Measurements from ENCODE around the gene LGALS9C. TPM values are rescaled to one million over a fixed set of nuclear protein-coding genes. Genes with fewer than 3 reads are reported as not detected.
"Not testable (repeated sequence)": the region's sequence is repeated elsewhere in the genome, so short reads cannot be mapped to it uniquely, and the experiment has no call there.

The LGALS9C gene
- total RNA-seq, 2 donors from 2014 or later, result 24.5 to 60.9 TPM

DNA sequence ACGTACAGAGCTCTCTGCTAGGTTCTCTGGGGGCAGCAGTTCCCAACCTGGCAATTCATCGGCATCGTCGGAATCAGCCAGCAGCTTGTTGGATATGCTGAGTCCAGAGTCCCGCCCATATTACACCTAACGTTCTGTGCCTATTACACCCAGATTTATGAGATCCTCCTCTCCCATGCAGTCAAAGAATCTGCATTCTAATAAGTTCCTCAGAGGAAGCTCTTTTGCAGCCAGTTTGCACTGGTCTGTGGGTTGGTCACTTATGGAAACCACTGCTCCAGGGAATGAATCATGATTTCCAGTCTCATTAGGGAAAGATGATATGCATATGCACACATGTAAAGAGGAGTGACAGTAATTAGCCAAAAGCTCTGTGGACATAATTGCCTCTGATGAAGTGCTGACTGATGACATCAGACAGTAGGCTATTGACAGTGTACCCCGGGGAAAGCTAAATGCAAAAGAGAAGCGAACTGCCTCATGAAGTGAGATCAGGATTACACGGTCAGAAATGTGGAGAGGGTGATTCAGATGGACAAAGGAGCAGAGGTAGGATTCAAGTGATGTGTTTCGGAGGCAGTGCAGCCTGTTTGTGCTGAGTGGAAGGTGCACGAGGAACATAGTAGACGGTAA is 49.7 kb downstream of the LGALS9C start:
- H3K27ac ChIP-seq; H3K4me3 ChIP-seq; H3K27me3 ChIP-seq; H3K9me3 ChIP-seq; intact Hi-C loops (cut with DNase I); H3K4me1 ChIP-seq; DNase-seq; H3K9ac ChIP-seq (ENCODE audit: low read depth in 2 of 2, low read length in 2 of 2); H3K36me3 ChIP-seq: not testable (repeated sequence)

DNA sequence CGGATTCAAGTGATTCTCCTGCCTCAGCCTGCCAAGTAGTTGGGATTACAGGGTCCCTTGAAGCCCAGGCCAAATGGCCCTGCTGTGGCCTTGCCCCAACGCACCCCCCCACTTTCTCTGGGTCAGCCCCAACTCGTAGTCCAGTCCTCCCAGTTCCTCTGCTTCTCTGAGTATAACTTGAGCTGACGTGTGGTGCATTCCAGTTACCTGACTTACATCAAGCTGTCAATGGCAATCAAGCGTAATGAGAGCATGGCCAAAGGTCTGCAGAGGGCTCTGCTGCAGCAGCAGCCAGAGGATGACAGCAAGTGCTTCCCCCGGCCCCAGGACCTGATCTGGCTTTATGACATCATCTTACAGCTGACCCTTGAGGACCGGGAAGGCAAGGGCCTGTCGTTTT is 50.8 kb downstream of the LGALS9C start:
- H3K4me3 ChIP-seq; H3K36me3 ChIP-seq; intact Hi-C loops (cut with DNase I); H3K27ac ChIP-seq; H3K9ac ChIP-seq (ENCODE audit: low read depth in 2 of 2, low read length in 2 of 2); H3K4me1 ChIP-seq; H3K9me3 ChIP-seq; H3K27me3 ChIP-seq; DNase-seq: not testable (repeated sequence)

DNA sequence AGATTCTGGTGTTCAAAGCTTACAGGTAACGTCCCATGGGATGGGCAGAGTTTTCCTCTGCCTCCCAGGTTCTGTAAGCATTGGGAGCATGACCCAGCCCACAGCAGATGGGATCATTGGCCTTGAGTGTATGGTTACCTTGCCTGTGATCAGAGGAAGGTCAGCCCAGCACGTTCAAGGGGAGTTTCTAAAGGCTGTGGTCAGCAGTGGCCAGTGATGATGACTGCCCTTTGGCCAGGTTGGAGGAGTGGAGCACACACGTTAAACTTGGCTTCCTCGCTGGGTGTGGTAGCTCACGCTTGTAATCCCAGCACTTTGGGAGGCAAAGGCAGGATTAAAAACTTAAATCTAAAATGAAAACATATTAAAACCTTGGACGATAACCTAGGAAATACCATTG is 51.8 kb downstream of the LGALS9C start:
- H3K36me3 ChIP-seq; H3K27me3 ChIP-seq; H3K4me3 ChIP-seq; DNase-seq; H3K9me3 ChIP-seq; H3K27ac ChIP-seq; intact Hi-C loops (cut with DNase I); H3K9ac ChIP-seq (ENCODE audit: low read depth in 2 of 2, low read length in 2 of 2); H3K4me1 ChIP-seq: not testable (repeated sequence)

DNA sequence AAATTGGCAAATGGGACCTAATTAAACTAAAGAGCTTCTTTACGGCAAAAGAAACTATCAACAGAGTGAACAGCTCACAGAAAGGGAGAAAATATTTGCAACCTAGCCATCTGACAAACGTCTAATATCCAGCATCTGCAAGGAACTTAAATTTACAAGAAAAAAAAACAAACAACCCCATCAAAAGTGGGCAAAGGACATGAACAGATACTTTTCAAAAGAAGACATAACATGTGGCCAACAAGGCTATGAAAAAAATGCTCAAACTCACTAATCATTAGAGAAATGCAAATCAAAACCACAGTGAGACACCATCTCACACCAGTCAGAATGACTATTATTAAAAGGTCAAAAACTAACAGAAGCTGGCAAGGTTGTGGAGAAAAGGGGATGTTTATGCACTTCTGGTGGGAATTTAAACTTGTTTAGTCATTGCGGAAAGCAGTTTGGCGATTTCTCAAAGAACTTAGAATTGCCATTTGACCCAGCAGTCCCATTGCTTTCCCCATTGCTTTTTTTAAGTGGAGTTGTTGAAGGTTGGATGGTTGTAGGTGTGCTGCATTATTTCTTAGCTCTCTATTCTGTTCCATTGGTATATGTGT is 52.4 kb downstream of the LGALS9C start:
- DNase-seq; H3K27me3 ChIP-seq; H3K27ac ChIP-seq; H3K9me3 ChIP-seq; H3K36me3 ChIP-seq; H3K4me3 ChIP-seq; H3K4me1 ChIP-seq; H3K9ac ChIP-seq (ENCODE audit: low read depth in 2 of 2, low read length in 2 of 2); intact Hi-C loops (cut with DNase I): not testable (repeated sequence)

DNA sequence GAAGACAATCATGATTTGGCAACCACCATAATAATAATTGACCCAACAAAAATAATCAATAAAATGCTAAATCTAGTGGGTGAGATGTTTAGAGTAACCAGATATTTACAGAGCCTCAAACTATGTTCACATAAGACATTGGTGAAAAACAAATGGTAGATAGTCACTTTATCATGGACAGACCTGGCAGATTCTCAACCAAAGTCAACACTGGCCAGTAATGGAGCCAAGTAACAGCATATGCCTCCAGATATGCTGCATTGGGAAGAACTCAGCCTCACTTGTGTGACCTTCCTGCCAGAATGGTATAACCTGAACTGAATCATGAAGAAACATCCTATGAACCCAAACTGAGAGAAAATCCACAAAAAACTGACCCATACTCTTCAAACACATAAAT is 53.8 kb downstream of the LGALS9C start:
- H3K4me1 ChIP-seq; H3K9ac ChIP-seq (ENCODE audit: low read depth in 2 of 2, low read length in 2 of 2); H3K9me3 ChIP-seq; H3K27ac ChIP-seq; H3K36me3 ChIP-seq; DNase-seq; H3K4me3 ChIP-seq; H3K27me3 ChIP-seq; intact Hi-C loops (cut with DNase I): not testable (repeated sequence)

DNA sequence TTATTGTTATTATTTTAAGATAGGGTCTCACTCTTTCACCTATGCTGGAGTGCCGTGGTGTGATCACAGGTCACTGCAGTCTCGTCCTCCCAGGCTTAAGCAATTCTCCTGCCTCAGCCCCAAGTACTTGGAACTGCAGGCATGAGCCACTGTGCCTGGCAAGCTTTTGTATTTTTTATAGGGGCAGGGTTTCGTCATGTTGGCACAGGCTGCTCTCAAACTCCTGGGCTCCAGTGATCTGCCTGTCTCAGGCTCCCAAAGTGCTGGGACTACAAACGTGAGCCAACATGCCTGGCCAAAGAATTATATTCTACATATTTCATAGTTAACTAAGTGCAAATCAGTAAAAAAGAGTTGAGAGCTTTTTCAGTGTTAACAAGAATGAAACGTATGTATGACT is 65.6 kb downstream of the LGALS9C start:
- H3K4me1 ChIP-seq; DNase-seq; H3K36me3 ChIP-seq; H3K27me3 ChIP-seq; intact Hi-C loops (cut with DNase I); H3K4me3 ChIP-seq; H3K9ac ChIP-seq (ENCODE audit: low read depth in 2 of 2, low read length in 2 of 2); H3K9me3 ChIP-seq; H3K27ac ChIP-seq: not testable (repeated sequence)

DNA sequence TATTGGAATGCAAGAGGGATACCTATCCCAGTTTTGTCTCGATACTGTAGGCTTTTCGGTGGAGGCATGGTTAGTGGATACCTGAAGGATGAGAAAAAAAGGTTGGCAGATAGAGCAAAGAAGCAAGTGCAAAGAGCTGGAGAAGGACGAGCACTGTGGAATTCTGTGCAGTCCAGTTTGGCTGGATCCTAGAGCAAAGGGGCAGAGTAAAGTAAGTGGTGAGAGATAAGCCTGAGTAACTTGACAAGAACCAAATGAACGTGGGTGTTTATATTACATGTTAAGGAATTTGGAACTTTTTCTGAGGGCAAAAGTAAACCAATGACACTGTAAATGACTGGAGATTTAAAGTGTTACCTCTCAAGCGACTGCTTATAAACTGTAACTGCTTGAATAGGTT is 66.3 kb downstream of the LGALS9C start:
- H3K9me3 ChIP-seq; H3K4me3 ChIP-seq; intact Hi-C loops (cut with DNase I); H3K27ac ChIP-seq; H3K27me3 ChIP-seq; H3K36me3 ChIP-seq; H3K9ac ChIP-seq (ENCODE audit: low read depth in 2 of 2, low read length in 2 of 2); H3K4me1 ChIP-seq; DNase-seq: not testable (repeated sequence)

Other genes with a start within 250 kb of the LGALS9C start
- gene FLII, start 218.1 kb upstream of the LGALS9C start, total RNA-seq, result 100 to 1,000 TPM; 263 to 293 TPM
- gene MIEF2, start 216.1 kb upstream of the LGALS9C start, total RNA-seq, result 10 to 100 TPM; 13.2 to 15.3 TPM
- gene TOP3A, start 161.8 kb upstream of the LGALS9C start, total RNA-seq, result 10 to 100 TPM; 27.2 to 45.4 TPM
- 10 to 100 TPM; 20.5 to 21.4 TPM for gene SMCR8, start 161.5 kb upstream of the LGALS9C start, total RNA-seq
- gene SHMT1, start 113.2 kb upstream of the LGALS9C start, total RNA-seq, result 10 to 100 TPM; 41.4 to 58.0 TPM
- gene EVPLL, start 99.0 kb upstream of the LGALS9C start, total RNA-seq, result under 1 TPM; 0.25 to 0.69 TPM
- gene TBC1D28, start 167.6 kb downstream of the LGALS9C start, total RNA-seq, result not detected
- 1 to 10 TPM; 3.0 TPM for gene FOXO3B, start 205.5 kb downstream of the LGALS9C start, total RNA-seq

Measured in colonic mucosa (tissue), 4 donors.